Upper lobe of left lung (tissue), 6 donors: ENCODE results near the gene CIB4. TPM values are rescaled to one million over a fixed set of nuclear protein-coding genes. Genes with fewer than 3 reads are reported as not detected.

ENCODE experiments used
- ATAC-seq, 2 donors: fragments of 200-7000 bp; cut with Tn5 transposase; one replicate each; pipeline ENCODE4 v1.9.1; 2022; ENCODE audit warnings: mild to moderate bottlenecking in 2 of 2, moderate library complexity in 2 of 2; ENCODE audit not compliant: low FRiP score in 2 of 2
- DNase-seq, 2 donors: peaks; one replicate each; pipeline ENCODE4 v3.0.0-alpha.2; 2019 to 2020
- H3K27ac ChIP-seq, 4 donors: fragments of 200-600 bp; sonication (generic); one replicate each; pipeline ENCODE4 v1.5.1; 2016 to 2019
- H3K27me3 ChIP-seq, 4 donors: fragments of 200-600 bp; sonication (generic); one replicate each; pipeline ENCODE4 v1.5.1; 2017 to 2019
- H3K36me3 ChIP-seq, 4 donors: fragments of 200-600 bp; sonication (generic); one replicate each; pipeline ENCODE4 v1.5.1; 2016 to 2019
- H3K4me1 ChIP-seq, 4 donors: fragments of 200-600 bp; sonication (generic); one replicate each; pipeline ENCODE4 v1.5.1; 2018 to 2019
- H3K4me3 ChIP-seq, 4 donors: fragments of 200-600 bp; sonication (generic); one replicate each; pipeline ENCODE4 v1.5.1; 2017 to 2019; ENCODE audit warnings: mild to moderate bottlenecking in 2 of 4, moderate library complexity in 1 of 4
- H3K9me3 ChIP-seq, 4 donors: fragments of 200-600 bp; sonication (generic); one replicate each; pipeline ENCODE4 v1.5.1; 2018 to 2019
- CTCF ChIP-seq, 6 experiments: fragments of 450-650 bp in 4 of 6; fragments of 200-600 bp in 2 of 6; sonication (generic) in 2 of 6; IDR thresholded peaks; one replicate each; pipeline ENCODE4 v1.5.1; 2016 to 2019; ENCODE audit warnings: antibody characterized with exemption in 6 of 6
- EP300 ChIP-seq, 4 donors: sonication (generic); formaldehyde crosslinking; IDR thresholded peaks; one replicate each; pipeline ENCODE4 v1.5.1; 2017; ENCODE audit warnings: antibody characterized with exemption in 4 of 4, control low read depth in 2 of 4
- POLR2A ChIP-seq, 4 donors: fragments of 450-650 bp; IDR thresholded peaks; one replicate each; pipeline ENCODE4 v1.5.1; 2016 to 2017; ENCODE audit warnings: antibody characterized with exemption in 4 of 4, mild to moderate bottlenecking in 2 of 4
- POLR2AphosphoS5 ChIP-seq, 2 donors: sonication (generic); formaldehyde crosslinking; IDR thresholded peaks; one replicate each; pipeline ENCODE4 v1.5.1; 2017; ENCODE audit warnings: antibody characterized with exemption in 2 of 2
- WGBS, 2 donors: methylation state at CpG; one replicate each; pipeline ENCODE4 v1.1.5; 2017 to 2018; 5-methylcytosine and 5-hydroxymethylcytosine counted together
- total RNA-seq, 6 donors: library from RNA; depleted of rRNA in 4 of 6; stranded (reverse); fragments of >200 nt in 4 of 6; gene quantifications; one replicate each; pipeline versions ENCODE4 v1.1.0 to v1.2.1, GENCODE V29; 2016 to 2021
- donor health status: DM: no; HTN: no; CAD: no; lungs with moderate emphysema.
- donor health status: DM: no; HTN: yes; CAD: no; lungs with severe emphysema.

Gene CIB4
- total RNA-seq, 6 donors from 2014 or later: not detected

- no peaks in the 10 kb centered on the region for H3K9me3 ChIP-seq
- no peak for TF ChIP-seq POLR2A (IDR thresholded peaks at IDR 0.05)
- no peak for TF ChIP-seq EP300 (IDR thresholded peaks at IDR 0.05)
- DNase-seq (no peak), ATAC-seq (no peak)
- H3K36me3 ChIP-seq: no peaks in the 10 kb centered on the region
- no peaks in the 10 kb centered on the region for H3K27me3 ChIP-seq
- no peak overlapping the region for H3K4me3 ChIP-seq
- H3K27ac ChIP-seq: no peak overlapping the region
- peaks cover 0 to 10% (median 8%) of the 10 kb centered on the region in 4 donors for H3K4me1 ChIP-seq
- WGBS, 2 donors: 57 to 68% methylated on average over 3 of the region's 3 CpGs
These were observed 1.3 kb upstream of the CIB4 start for GRCh38 chr2:26642429-26642828.

DNA sequence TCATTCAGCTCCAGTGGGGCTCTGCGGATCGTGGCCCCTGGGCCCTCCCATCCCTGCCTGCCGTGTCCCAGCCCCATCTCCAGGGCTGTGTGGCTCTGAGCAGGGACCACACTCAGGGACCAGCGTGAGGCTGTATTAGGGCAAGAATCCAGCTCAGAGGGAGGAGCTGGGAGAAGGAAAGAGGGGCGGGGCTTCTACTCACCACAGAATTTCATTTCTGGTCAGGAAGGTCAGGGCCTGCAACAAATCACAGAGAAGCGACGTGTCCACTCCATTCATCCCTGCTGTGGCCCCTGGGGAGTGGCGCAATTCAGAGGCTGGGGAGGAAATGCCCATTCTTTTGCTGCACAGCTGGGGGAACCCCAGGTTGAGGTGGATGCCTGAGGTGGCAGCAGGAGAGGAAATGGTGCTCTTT lies 828 bp downstream of the CIB4 start:
- Histone ChIP-seq H3K36me3 (no peaks in the 10 kb centered on the region), H3K4me3 (peak overlapping the region in 2 of 4 donors; percentile 9 to 14), H3K4me1 (peaks cover 0 to 10% (median 8%) of the 10 kb centered on the region in 4 donors), H3K27ac (peak overlapping the region in 2 of 4 donors; percentile 12 to 32), H3K27me3 (no peaks in the 10 kb centered on the region), H3K9me3 (no peaks in the 10 kb centered on the region)
- WGBS, 2 donors: 3 to 23% methylated on average over 4 to 8 of the region's 8 CpGs
- DNase-seq (peak; percentile 40 to 50), ATAC-seq (peak; percentile 46 to 58)
- TF ChIP-seq CTCF (IDR thresholded peaks at IDR 0.05): no peak
- TF ChIP-seq POLR2A (IDR thresholded peaks at IDR 0.05): no peak
- TF ChIP-seq POLR2AphosphoS5 (IDR thresholded peaks at IDR 0.05): no peak

DNA sequence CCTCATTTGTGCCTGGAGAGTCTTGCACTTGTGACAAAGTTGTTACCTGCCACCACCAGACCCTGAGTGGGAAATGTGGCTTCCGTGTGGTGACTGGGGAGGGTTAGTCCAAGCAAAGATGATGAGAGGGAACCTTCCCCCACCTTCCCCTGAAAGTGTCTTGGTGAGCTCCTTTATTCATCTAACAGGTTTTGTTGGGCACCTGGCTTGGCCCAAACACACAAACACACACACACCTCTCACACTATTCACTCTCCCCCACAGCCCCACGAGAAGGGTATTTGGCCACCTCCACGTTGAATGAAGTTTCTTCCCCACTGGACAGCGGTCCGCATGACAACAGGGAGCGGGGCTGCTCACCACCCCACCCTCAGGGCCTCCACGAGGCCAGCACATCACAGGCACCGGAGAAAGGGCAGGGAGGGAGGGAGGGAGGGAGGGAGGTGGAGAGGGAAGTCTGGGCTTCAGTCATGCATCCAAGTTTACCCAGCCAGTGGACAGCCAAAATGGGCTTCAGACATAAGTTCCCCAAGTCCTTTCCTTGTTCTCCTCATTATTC lies 1.4 kb downstream of the CIB4 start:
- Histone ChIP-seq H3K4me3 (peak overlapping the region in 2 of 4 donors; percentile 9 to 14), H3K27me3 (no peaks in the 10 kb centered on the region), H3K27ac (peak overlapping the region in 2 of 4 donors; percentile 12 to 32), H3K9me3 (no peaks in the 10 kb centered on the region), H3K36me3 (no peaks in the 10 kb centered on the region), H3K4me1 (peaks cover 0 to 10% (median 8%) of the 10 kb centered on the region in 4 donors)
- DNase-seq (no peak), ATAC-seq (no peak)
- WGBS, 2 donors: 59% methylated on average over 8 of the region's 8 CpGs
- TF ChIP-seq POLR2AphosphoS5 (IDR thresholded peaks at IDR 0.05) (no peak), POLR2A (IDR thresholded peaks at IDR 0.05) (no peak), EP300 (IDR thresholded peaks at IDR 0.05) (no peak), CTCF (IDR thresholded peaks at IDR 0.05) (no peak)

DNA sequence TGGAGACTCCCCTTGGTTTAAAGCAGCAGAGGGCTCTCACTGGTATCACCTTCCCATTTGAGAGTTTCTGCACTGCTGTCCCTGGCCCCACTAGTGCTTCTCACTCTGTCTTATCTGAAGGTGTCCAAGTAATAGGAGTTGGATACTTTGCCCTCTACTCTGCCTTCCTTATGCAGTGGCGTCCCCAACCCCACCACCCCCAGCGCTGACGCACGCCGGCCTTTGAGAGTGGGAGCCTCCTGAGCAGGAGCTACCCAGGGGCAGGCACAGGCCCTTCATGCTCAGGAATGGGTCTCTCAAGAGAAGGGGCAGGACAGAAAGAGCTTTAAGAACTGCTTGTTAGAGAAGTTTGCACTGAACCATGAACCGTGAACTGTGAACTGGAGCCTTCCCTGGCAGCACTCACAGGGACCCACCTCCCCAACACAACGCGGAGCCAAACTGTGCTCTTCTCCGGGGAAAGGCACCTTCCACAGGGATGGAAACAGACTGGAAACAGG lies 3.3 kb downstream of the CIB4 start:
- ATAC-seq (no peak), DNase-seq (peak in 1 of 2 donors; percentile 62)
- no peak for TF ChIP-seq EP300 (IDR thresholded peaks at IDR 0.05)
- TF ChIP-seq POLR2A (IDR thresholded peaks at IDR 0.05): no peak
- no peak for TF ChIP-seq CTCF (IDR thresholded peaks at IDR 0.05)
- TF ChIP-seq POLR2AphosphoS5 (IDR thresholded peaks at IDR 0.05): no peak
- no peak overlapping the region for H3K27ac ChIP-seq
- 92 to 93% methylated on average over 9 of the region's 9 CpGs for WGBS, 2 donors
- no peak overlapping the region for H3K4me3 ChIP-seq
- H3K4me1 ChIP-seq: peaks cover 0 to 10% (median 8%) of the 10 kb centered on the region in 4 donors
- H3K36me3 ChIP-seq: no peaks in the 10 kb centered on the region
- no peaks in the 10 kb centered on the region for H3K27me3 ChIP-seq
- H3K9me3 ChIP-seq: no peaks in the 10 kb centered on the region

- Histone ChIP-seq H3K9me3 (no peaks in the 10 kb centered on the region), H3K27ac (no peak overlapping the region), H3K4me1 (peaks cover 0 to 10% (median 8%) of the 10 kb centered on the region in 4 donors), H3K36me3 (no peaks in the 10 kb centered on the region), H3K27me3 (no peaks in the 10 kb centered on the region), H3K4me3 (no peak overlapping the region)
- 82 to 83% methylated on average over 6 of the region's 6 CpGs for WGBS, 2 donors
- DNase-seq (no peak), ATAC-seq (no peak)
- TF ChIP-seq POLR2A (IDR thresholded peaks at IDR 0.05) (no peak), POLR2AphosphoS5 (IDR thresholded peaks at IDR 0.05) (no peak), EP300 (IDR thresholded peaks at IDR 0.05) (no peak), CTCF (IDR thresholded peaks at IDR 0.05) (no peak)
These were observed 4.2 kb downstream of the CIB4 start for GRCh38 chr2:26636935-26637334.
